HG03064 (cell line): ENCODE data around the gene KRT2.
"Not testable (repeated sequence)": the region's sequence is repeated elsewhere in the genome, so short reads cannot be mapped to it uniquely, and the experiment has no call there.

Source experiments
- ATAC-seq: cut with Tn5 transposase; IDR thresholded peaks from one replicate; pipeline ENCODE4 v1.9.1; 2021; ENCODE audit warnings: low read depth; ENCODE audit not compliant: unreplicated experiment

KRT2 gene

GRCh38 chr12:52686063-52686462, 34.1 kb upstream of the KRT2 start:
- ATAC-seq = no peak

GRCh38 chr12:52685406-52685890, 33.4 kb upstream of the KRT2 start:
- ATAC-seq = no peak

- ATAC-seq = no peak
Observed at GRCh38 chr12:52684431-52684830, 32.4 kb upstream of the KRT2 start.

GRCh38 chr12:52683575-52684300, 31.7 kb upstream of the KRT2 start:
- ATAC-seq = no peak

GRCh38 chr12:52682938-52683574, 31.0 kb upstream of the KRT2 start:
- no peak for ATAC-seq

GRCh38 chr12:52682381-52682660, 30.3 kb upstream of the KRT2 start:
- ATAC-seq = no peak

GRCh38 chr12:52681526-52682380, 29.7 kb upstream of the KRT2 start:
- no peak for ATAC-seq

GRCh38 chr12:52680363-52680762, 28.4 kb upstream of the KRT2 start, which contains the start of gene KRT1:
TSS of gene KRT1 (minus strand) at chr12:52680407. CDS start at chr12:52680348, 59 bp downstream.
- no peak for ATAC-seq

- ATAC-seq = no peak
Observed at GRCh38 chr12:52679875-52680274, 27.9 kb upstream of the KRT2 start.

- no peak for ATAC-seq
Observed at GRCh38 chr12:52677671-52678070, 25.7 kb upstream of the KRT2 start.

- no peak for ATAC-seq
Observed at GRCh38 chr12:52677126-52677525, 25.1 kb upstream of the KRT2 start.

- no peak for ATAC-seq
Observed at GRCh38 chr12:52676163-52676562, 24.2 kb upstream of the KRT2 start.

GRCh38 chr12:52675301-52675701, 23.3 kb upstream of the KRT2 start:
- ATAC-seq = no peak

- ATAC-seq = no peak
Observed at GRCh38 chr12:52674433-52674775, 22.4 kb upstream of the KRT2 start.

- ATAC-seq = no peak
Observed at GRCh38 chr12:52673713-52674432, 21.9 kb upstream of the KRT2 start.

GRCh38 chr12:52673217-52673616, 21.2 kb upstream of the KRT2 start:
- no peak for ATAC-seq

GRCh38 chr12:52672321-52672933, 20.4 kb upstream of the KRT2 start:
- no peak for ATAC-seq

- no peak for ATAC-seq
Observed at GRCh38 chr12:52670961-52671360, 18.9 kb upstream of the KRT2 start.

GRCh38 chr12:52670506-52670905, 18.5 kb upstream of the KRT2 start:
- ATAC-seq = no peak

GRCh38 chr12:52669941-52670340, 17.9 kb upstream of the KRT2 start:
- ATAC-seq = not testable (repeated sequence)
